Measurements from ENCODE around the gene SGO2. TPM values are rescaled to one million over a fixed set of nuclear protein-coding genes. Genes with fewer than 3 reads are reported as not detected.

Gene SGO2
- total and polyA plus RNA-seq, 2 of the 13 experiments (the other 11 are each of a cell fraction or from before 2014, with no cell fraction given) = 5.1 to 16.2 TPM

DNA sequence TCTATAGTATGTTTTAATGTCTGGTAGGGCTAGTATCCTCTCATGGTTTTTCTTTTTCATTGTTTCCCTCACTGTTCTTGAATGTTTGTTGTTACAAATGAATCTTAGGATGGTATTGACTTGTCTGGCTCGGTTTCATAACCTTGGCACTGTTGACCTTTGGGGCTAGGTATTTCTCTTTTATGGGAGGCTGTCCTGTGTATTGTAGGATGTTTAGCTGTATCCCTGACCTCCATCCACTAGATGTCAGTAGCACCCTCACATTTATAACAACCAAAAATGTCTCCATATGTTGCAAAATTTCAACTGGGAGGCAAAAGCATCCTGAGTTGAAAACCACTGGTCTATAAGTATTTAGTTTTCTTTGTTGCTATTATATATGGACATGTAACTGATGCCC lies 52.8 kb downstream of the SGO2 start (continued):
- TF ChIP-seq SRY (CRISPR knock-in tag; IDR thresholded peaks at IDR 0.05) (no peak), ZNF34 (CRISPR knock-in tag; IDR thresholded peaks at IDR 0.05; ENCODE audit: borderline replicate concordance) (no peak), SMC3 (IDR thresholded peaks at IDR 0.05; ENCODE audit: low read length) (peak; percentile 96), ZFP36L1 (CRISPR knock-in tag; IDR thresholded peaks at IDR 0.05) (no peak), TOE1 (CRISPR knock-in tag; IDR thresholded peaks at IDR 0.05) (peak; percentile 38; the same call in 1 of the 2 replicates), ZNF577 (CRISPR knock-in tag; IDR thresholded peaks at IDR 0.05; ENCODE audit: borderline replicate concordance, low read depth) (no peak), AGO2 (optimal IDR thresholded peaks at IDR 0.05; ENCODE audit: low read depth, low read length) (no peak), AHDC1 (CRISPR knock-in tag; IDR thresholded peaks at IDR 0.05; ENCODE audit: borderline replicate concordance) (peak; percentile 40; the same call in 1 of the 2 replicates), TMF1 (CRISPR knock-in tag; IDR thresholded peaks at IDR 0.05; ENCODE audit: low read depth) (no peak), ZNF235 (CRISPR knock-in tag; IDR thresholded peaks at IDR 0.05; ENCODE audit: borderline replicate concordance) (no peak), ZNF570 (CRISPR knock-in tag; IDR thresholded peaks at IDR 0.05; ENCODE audit: borderline replicate concordance) (no peak), KLF16 (CRISPR knock-in tag; IDR thresholded peaks at IDR 0.05) (peak in 1 of 2 experiments; percentile 53; a peak in 1 of 4 replicates), ZMYM4 (CRISPR knock-in tag; IDR thresholded peaks at IDR 0.05) (peak; percentile 96)
- TF ChIP-seq, protein P1, sequence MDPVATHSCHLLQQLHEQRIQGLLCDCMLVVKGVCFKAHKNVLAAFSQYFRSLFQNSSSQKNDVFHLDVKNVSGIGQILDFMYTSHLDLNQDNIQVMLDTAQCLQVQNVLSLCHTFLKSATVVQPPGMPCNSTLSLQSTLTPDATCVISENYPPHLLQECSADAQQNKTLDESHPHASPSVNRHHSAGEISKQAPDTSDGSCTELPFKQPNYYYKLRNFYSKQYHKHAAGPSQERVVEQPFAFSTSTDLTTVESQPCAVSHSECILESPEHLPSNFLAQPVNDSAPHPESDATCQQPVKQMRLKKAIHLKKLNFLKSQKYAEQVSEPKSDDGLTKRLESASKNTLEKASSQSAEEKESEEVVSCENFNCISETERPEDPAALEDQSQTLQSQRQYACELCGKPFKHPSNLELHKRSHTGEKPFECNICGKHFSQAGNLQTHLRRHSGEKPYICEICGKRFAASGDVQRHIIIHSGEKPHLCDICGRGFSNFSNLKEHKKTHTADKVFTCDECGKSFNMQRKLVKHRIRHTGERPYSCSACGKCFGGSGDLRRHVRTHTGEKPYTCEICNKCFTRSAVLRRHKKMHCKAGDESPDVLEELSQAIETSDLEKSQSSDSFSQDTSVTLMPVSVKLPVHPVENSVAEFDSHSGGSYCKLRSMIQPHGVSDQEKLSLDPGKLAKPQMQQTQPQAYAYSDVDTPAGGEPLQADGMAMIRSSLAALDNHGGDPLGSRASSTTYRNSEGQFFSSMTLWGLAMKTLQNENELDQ (CRISPR knock-in tag; IDR thresholded peaks at IDR 0.05; ENCODE audit: borderline replicate concordance) = no peak
- TF ChIP-seq, protein P2, sequence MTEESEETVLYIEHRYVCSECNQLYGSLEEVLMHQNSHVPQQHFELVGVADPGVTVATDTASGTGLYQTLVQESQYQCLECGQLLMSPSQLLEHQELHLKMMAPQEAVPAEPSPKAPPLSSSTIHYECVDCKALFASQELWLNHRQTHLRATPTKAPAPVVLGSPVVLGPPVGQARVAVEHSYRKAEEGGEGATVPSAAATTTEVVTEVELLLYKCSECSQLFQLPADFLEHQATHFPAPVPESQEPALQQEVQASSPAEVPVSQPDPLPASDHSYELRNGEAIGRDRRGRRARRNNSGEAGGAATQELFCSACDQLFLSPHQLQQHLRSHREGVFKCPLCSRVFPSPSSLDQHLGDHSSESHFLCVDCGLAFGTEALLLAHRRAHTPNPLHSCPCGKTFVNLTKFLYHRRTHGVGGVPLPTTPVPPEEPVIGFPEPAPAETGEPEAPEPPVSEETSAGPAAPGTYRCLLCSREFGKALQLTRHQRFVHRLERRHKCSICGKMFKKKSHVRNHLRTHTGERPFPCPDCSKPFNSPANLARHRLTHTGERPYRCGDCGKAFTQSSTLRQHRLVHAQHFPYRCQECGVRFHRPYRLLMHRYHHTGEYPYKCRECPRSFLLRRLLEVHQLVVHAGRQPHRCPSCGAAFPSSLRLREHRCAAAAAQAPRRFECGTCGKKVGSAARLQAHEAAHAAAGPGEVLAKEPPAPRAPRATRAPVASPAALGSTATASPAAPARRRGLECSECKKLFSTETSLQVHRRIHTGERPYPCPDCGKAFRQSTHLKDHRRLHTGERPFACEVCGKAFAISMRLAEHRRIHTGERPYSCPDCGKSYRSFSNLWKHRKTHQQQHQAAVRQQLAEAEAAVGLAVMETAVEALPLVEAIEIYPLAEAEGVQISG (CRISPR knock-in tag; IDR thresholded peaks at IDR 0.05) = peak; percentile 97
- TF ChIP-seq, protein P3, sequence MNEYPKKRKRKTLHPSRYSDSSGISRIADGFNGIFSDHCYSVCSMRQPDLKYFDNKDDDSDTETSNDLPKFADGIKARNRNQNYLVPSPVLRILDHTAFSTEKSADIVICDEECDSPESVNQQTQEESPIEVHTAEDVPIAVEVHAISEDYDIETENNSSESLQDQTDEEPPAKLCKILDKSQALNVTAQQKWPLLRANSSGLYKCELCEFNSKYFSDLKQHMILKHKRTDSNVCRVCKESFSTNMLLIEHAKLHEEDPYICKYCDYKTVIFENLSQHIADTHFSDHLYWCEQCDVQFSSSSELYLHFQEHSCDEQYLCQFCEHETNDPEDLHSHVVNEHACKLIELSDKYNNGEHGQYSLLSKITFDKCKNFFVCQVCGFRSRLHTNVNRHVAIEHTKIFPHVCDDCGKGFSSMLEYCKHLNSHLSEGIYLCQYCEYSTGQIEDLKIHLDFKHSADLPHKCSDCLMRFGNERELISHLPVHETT (CRISPR knock-in tag; conservative IDR thresholded peaks at IDR 0.05) = no peak

Data from HepG2 (cell line).